GM19468 (cell line): ENCODE results near the gene CBR3.

Source experiments
- ATAC-seq: cut with Tn5 transposase; IDR thresholded peaks from one replicate; pipeline ENCODE4 v1.9.1; 2021; ENCODE audit warnings: mild to moderate bottlenecking, moderate library complexity, moderate number of reproducible peaks; ENCODE audit not compliant: unreplicated experiment; ENCODE audit errors: extremely low read depth

Gene CBR3

GRCh38 chr21:36149788-36150711, 15.2 kb downstream of the CBR3 start:
- ATAC-seq, result peak; percentile 57

GRCh38 chr21:36155603-36156338, 20.9 kb downstream of the CBR3 start:
- ATAC-seq, result no peak

- peak; percentile 72 for ATAC-seq
Measured at GRCh38 chr21:36156339-36156814, 21.5 kb downstream of the CBR3 start.

- ATAC-seq, result peak; percentile 8
Measured at GRCh38 chr21:36156815-36157670, 22.2 kb downstream of the CBR3 start, which contains the start of gene DOP1B. DOP1B (plus strand) TSS chr21:36156824; CDS start chr21:36164734, 7,910 bp downstream.

GRCh38 chr21:36159356-36159921, 24.6 kb downstream of the CBR3 start:
- ATAC-seq, result no peak

- ATAC-seq, result no peak
Measured at GRCh38 chr21:36160850-36161178, 25.9 kb downstream of the CBR3 start.

GRCh38 chr21:36162631-36163030, 27.8 kb downstream of the CBR3 start:
- no peak for ATAC-seq

- ATAC-seq, result no peak
Measured at GRCh38 chr21:36163750-36164741, 29.2 kb downstream of the CBR3 start.

- no peak for ATAC-seq
Measured at GRCh38 chr21:36165356-36165755, 30.5 kb downstream of the CBR3 start.

GRCh38 chr21:36166705-36167104, 31.8 kb downstream of the CBR3 start:
- ATAC-seq, result no peak

GRCh38 chr21:36167541-36167940, 32.7 kb downstream of the CBR3 start:
- no peak for ATAC-seq

- ATAC-seq, result no peak
Measured at GRCh38 chr21:36169470-36170128, 34.7 kb downstream of the CBR3 start.

GRCh38 chr21:36170823-36171222, 35.9 kb downstream of the CBR3 start:
- no peak for ATAC-seq

GRCh38 chr21:36171336-36171735, 36.5 kb downstream of the CBR3 start:
- no peak for ATAC-seq

- no peak for ATAC-seq
Measured at GRCh38 chr21:36171741-36172331, 37.0 kb downstream of the CBR3 start.

GRCh38 chr21:36174780-36175179, 39.9 kb downstream of the CBR3 start:
- no peak for ATAC-seq

- no peak for ATAC-seq
Measured at GRCh38 chr21:36175771-36176565, 41.1 kb downstream of the CBR3 start.
